Suprapubic skin (tissue), 4 donors: Measurements from ENCODE around the gene USH1C.

Experiments
- EP300 ChIP-seq: sonication (generic); formaldehyde crosslinking; IDR thresholded peaks from one replicate; pipeline ENCODE4 v1.6.1; 2017; ENCODE audit warnings: antibody characterized with exemption
- POLR2A ChIP-seq, 2 donors: fragments of 450-650 bp; IDR thresholded peaks; one replicate each; pipeline ENCODE4 v1.6.1; 2017; ENCODE audit warnings: antibody characterized with exemption in 2 of 2, mild to moderate bottlenecking in 2 of 2, moderate library complexity in 2 of 2
- POLR2AphosphoS5 ChIP-seq, 3 donors: sonication (generic); formaldehyde crosslinking; IDR thresholded peaks; one replicate each; pipeline ENCODE4 v1.6.1; 2017; ENCODE audit warnings: antibody characterized with exemption in 3 of 3
- TF ChIP-seq, protein P1 (sequence below), 2 donors: fragments of 200-600 bp in 1 of 2; fragments of 450-650 bp in 1 of 2; sonication (generic) in 1 of 2; IDR thresholded peaks; one replicate each; pipeline ENCODE4 v1.5.1; 2016 to 2019; ENCODE audit warnings: antibody characterized with exemption in 2 of 2, mild to moderate bottlenecking in 1 of 2, moderate library complexity in 1 of 2

- TF ChIP-seq POLR2A (IDR thresholded peaks at IDR 0.05) (no peak), POLR2AphosphoS5 (IDR thresholded peaks at IDR 0.05) (no peak), EP300 (no peak)
- TF ChIP-seq, protein P1, sequence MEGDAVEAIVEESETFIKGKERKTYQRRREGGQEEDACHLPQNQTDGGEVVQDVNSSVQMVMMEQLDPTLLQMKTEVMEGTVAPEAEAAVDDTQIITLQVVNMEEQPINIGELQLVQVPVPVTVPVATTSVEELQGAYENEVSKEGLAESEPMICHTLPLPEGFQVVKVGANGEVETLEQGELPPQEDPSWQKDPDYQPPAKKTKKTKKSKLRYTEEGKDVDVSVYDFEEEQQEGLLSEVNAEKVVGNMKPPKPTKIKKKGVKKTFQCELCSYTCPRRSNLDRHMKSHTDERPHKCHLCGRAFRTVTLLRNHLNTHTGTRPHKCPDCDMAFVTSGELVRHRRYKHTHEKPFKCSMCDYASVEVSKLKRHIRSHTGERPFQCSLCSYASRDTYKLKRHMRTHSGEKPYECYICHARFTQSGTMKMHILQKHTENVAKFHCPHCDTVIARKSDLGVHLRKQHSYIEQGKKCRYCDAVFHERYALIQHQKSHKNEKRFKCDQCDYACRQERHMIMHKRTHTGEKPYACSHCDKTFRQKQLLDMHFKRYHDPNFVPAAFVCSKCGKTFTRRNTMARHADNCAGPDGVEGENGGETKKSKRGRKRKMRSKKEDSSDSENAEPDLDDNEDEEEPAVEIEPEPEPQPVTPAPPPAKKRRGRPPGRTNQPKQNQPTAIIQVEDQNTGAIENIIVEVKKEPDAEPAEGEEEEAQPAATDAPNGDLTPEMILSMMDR (IDR thresholded peaks at IDR 0.05) = no peak
These were observed 17.3 kb upstream of the USH1C start for GRCh38 chr11:17561526-17561925.
